Amniotic epithelial cell (primary cell): Measurements from ENCODE around the gene HDAC10.
A peak's percentile ranks its signal among the peaks of the same experiment; 100 is the strongest.
"Not testable (repeated sequence)": the region's sequence is repeated elsewhere in the genome, so short reads cannot be mapped to it uniquely, and the experiment has no call there.

Experiments
- DNase-seq: peaks from one replicate; pipeline ENCODE4 v3.0.0-alpha.2; 2010; ENCODE audit warnings: low read depth

Gene HDAC10

DNA sequence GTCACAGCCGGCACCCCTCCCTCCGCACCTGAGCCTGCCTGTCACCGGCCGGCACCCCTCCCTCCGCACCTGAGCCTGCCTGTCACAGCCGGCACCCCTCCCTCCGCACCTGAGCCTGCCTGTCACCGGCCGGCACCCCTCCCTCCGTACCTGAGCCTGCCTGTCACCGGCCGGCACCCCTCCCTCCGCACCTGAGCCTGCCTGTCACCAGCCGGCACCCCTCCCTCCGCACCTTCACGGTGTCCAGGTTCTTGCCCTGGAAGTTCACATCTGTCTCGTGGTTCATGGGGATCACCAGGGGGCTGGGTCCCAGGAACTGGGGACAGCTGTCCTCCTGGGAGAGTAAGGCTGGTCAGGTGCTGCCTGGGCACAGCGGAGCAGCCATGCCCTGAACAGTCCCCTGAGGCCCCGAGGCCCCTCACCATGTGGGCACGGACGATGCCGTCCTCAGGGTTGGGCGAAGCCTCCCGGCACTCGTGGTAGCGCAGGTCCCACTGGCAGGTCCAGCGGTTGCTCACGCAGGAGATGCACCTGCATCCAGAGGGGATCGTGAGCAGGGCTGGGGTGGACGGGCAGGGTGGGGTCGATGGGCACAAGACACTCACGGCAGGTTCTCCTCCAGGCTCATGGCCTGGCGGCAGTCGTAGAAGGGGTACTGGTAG is 34.6 kb upstream of the HDAC10 start:
- DNase-seq: no peak

DNA sequence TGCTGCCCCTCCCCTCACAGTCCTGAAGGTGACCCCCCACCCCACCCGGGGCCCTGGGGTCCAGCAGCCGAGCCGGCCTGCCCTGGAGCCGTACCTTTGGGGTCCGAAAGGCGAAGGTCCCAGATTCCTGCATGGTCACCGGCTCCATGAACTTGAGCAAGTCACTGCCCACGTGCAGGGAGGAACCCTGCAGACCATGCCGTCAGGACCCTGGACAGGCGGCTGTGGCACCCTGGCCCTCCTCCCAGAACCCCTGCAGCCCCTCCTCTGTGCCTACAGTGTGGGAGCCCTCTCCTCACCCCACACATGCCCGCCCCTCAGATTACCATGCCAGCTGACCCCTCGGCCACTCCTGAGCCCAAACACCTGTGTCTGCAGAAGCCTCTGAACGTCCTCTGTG is 33.4 kb upstream of the HDAC10 start:
- no peak for DNase-seq

GRCh38 chr22:50283821-50284220 is 32.8 kb upstream of the HDAC10 start:
- no peak for DNase-seq

GRCh38 chr22:50282361-50283155 is 31.5 kb upstream of the HDAC10 start:
- peak; percentile 86 for DNase-seq

DNA sequence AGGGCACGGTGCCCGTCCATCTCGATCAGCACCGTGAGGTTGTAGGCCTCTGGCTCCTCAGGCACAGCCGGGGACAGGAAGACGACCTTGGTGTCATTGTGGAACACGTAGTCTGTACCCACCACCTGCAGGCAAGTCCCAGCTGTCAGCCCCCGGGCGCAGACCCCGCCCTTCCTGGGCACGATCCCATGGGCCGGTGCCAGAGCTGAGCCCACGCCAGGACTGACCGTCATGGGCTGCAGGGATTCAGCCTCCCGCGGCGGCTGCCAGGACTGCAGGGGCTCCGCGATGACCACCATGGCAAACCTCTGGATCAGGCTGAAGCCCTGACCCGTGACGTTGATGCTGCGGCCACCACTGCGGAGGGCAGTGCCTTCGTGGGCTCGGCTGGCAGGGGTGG is 30.9 kb upstream of the HDAC10 start:
- DNase-seq: no peak

- DNase-seq: no peak
Observed at GRCh38 chr22:50281384-50281760, 30.3 kb upstream of the HDAC10 start.

DNA sequence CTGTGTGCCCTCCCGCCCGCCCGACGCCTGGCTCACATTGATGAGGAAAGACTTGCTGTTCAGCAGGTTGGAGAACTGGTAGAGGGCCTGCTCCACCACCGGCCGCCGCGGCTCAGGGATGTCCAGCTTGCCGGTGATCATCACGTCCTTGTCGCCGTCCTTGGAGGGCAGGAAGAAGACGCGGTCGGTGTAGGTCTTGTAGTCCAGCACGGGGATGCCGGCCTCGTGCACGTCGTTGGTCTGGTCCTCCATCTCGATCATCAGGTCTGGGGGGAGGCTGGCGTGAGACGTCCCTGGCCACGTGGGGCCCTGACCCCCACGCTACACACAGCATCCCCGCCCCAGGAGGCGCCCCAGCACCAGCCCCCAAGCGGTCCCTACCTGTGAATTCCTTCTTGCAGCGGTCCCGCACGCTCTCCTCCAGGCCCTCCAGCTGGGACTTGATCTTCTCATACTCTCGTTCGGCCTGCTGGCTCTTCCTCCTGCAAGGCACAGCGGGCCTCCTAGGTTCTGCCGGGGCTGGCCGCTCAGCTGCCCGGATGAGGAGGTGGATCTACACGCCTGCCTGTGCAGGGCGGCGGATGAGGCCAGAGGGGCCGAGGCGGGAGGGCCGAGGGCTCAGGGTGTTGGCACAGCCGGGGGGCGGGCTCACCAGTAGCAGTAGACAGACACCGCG is 29.8 kb upstream of the HDAC10 start:
- no peak for DNase-seq

GRCh38 chr22:50280022-50280707 is 29.1 kb upstream of the HDAC10 start:
- no peak for DNase-seq

GRCh38 chr22:50278956-50279619 is 28.0 kb upstream of the HDAC10 start:
- no peak for DNase-seq

DNA sequence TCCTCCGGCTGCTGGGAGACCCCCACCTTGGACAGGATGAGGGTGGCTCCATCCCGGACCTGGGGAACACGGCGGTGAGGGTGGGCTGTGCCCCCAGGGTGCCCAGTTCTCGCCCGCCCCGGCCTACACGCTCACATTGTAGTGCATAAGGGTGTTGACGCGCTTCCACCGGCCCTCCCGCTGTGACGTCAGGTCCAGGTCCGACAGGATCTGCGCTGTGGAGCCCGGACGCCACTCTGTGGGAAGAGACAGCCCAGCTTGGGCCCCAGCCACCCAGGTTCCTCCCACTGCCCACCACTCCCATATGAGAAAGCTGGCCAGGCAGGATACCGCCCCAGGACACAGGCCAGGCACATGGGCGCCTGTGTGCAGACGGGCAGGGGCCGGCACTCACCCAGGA is 27.4 kb upstream of the HDAC10 start:
- DNase-seq: no peak

GRCh38 chr22:50277761-50278160 is 26.7 kb upstream of the HDAC10 start:
- no peak for DNase-seq

- DNase-seq: peak; percentile 76
Observed at GRCh38 chr22:50276143-50276542, 25.1 kb upstream of the HDAC10 start.

GRCh38 chr22:50275181-50276055 is 24.4 kb upstream of the HDAC10 start:
- DNase-seq: no peak

DNA sequence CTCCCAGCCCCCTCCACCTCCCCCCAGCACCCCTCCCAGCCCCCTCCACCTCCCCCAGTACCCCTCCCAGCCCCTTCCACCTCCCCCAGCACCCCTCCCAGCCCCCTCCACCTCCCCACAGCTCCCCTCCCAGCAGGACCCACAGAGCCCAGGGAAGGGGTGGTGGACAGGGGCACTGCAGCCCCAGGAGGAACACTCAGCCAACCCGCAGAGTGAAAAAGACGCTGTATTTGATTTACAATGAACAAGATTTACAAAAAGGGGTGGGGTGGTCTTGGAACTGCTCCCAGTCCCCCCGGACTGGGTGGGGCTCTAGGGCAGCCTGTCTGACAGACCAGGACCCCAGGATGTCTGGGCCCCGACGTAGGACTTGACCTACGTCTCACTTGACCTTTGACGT is 23.7 kb upstream of the HDAC10 start:
- DNase-seq: no peak

- peak; percentile 59 for DNase-seq
Observed at GRCh38 chr22:50274311-50274710, 23.2 kb upstream of the HDAC10 start.

GRCh38 chr22:50273781-50274180 is 22.7 kb upstream of the HDAC10 start:
- DNase-seq: not testable (repeated sequence)

- DNase-seq: not testable (repeated sequence)
Observed at GRCh38 chr22:50273352-50273751, 22.3 kb upstream of the HDAC10 start.

GRCh38 chr22:50272044-50272802 is 21.2 kb upstream of the HDAC10 start:
- DNase-seq: no peak

DNA sequence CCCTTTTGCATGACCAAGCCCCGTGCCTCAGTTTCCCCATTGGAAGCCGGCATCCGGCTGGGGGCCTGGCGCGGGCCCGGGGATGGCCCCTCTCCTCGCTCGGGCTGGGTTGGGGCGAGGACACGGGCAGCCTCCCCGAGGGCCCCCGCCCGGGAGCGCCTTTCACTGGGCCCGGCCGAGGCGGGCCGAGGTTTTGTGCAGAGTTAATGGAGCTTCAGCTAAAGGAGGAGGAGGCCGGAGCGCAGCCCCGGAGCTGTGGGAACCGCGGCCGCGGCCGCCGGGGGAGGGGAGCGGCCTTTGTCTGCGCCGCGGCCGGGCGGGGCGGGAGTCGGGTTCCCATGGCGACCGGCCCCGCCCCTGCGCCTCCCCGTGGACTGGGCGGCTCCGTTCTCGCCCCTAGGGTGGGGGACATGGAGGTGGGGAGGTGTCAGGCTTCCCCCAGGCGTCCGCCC is 20.5 kb upstream of the HDAC10 start:
- peak; percentile 48 for DNase-seq
